GM21360 (cell line): ENCODE results near the gene LMOD1.
"Not testable (repeated sequence)": the region's sequence is repeated elsewhere in the genome, so short reads cannot be mapped to it uniquely, and the experiment has no call there.

Experiments used
- ATAC-seq: cut with Tn5 transposase; IDR thresholded peaks from one replicate; pipeline ENCODE4 v1.9.1; 2021; ENCODE audit warnings: mild to moderate bottlenecking, moderate library complexity; ENCODE audit not compliant: unreplicated experiment

LMOD1 gene

GRCh38 chr1:201949491-201949890, 3.1 kb upstream of the LMOD1 start:
- no peak for ATAC-seq

GRCh38 chr1:201947697-201948008, 1.3 kb upstream of the LMOD1 start:
- ATAC-seq, result no peak

GRCh38 chr1:201945863-201946223, 505 bp downstream of the LMOD1 start:
- no peak for ATAC-seq

- no peak for ATAC-seq
Observed at GRCh38 chr1:201945157-201945556, 1.2 kb downstream of the LMOD1 start.

DNA sequence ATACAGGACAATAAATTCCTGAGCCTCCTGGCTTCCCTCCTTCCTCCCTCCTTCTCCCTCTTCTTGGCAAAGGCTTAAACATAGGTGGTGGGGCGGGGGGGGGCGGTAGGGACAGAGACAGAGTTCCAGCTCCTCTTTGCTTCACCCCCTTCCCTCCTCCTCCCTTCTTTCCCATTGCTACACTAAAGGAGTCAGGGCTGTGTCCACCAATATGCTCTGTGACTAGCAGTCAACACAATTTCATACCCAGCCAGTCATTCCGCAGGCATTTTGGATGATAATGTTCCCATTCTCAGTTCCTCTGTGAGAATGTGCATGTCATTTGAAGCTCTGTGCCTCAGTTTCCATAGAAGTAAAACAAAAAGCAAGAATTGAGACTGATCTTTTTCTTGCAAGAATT, 1.7 kb downstream of the LMOD1 start:
- no peak for ATAC-seq

- ATAC-seq, result no peak
Observed at GRCh38 chr1:201944002-201944401, 2.3 kb downstream of the LMOD1 start.

- ATAC-seq, result no peak
Observed at GRCh38 chr1:201942129-201942495, 4.2 kb downstream of the LMOD1 start.

GRCh38 chr1:201941420-201942128, 4.8 kb downstream of the LMOD1 start:
- no peak for ATAC-seq

DNA sequence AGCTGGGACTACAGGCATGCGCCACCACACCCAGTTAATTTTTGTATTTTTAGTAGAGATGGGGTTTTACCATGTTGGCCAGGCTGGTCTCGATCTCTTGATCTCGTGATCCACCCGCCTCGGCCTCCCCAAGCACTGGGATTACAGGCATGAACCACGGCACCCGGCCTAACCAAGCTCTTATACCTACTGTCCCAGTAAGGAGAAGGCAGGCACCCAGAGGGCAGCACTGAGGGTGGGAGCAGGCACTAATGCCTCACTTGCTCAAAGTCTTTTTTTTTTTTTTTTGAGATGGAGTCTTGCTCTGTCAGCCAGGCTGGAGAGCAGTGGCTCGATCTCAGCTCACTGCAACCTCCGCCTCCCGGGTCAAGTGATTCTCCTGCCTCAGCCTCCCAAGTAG, 6.0 kb downstream of the LMOD1 start:
- ATAC-seq, result not testable (repeated sequence)

DNA sequence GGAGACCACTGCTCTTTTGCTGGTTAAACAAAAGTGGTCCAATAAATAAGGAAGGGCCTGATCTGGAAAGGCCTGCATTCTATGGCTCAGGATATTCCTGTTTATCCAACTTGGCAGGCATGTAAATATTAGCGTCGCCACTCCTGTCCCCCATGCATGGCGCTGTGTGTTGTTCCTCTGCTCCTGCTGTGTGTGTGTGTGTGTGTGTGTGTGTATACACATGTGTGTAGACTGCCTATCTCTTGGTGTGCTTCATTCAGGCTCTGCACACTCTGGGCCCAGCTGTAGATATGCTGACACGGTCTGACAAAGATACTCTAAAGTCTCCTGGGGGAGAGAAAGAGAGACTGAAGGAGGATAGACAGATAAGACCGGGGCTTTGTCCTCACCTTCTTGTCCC, 6.8 kb downstream of the LMOD1 start:
- ATAC-seq, result no peak

GRCh38 chr1:201939148-201939547, 7.2 kb downstream of the LMOD1 start:
- ATAC-seq, result no peak

- ATAC-seq, result no peak
Observed at GRCh38 chr1:201938440-201939035, 7.8 kb downstream of the LMOD1 start.

DNA sequence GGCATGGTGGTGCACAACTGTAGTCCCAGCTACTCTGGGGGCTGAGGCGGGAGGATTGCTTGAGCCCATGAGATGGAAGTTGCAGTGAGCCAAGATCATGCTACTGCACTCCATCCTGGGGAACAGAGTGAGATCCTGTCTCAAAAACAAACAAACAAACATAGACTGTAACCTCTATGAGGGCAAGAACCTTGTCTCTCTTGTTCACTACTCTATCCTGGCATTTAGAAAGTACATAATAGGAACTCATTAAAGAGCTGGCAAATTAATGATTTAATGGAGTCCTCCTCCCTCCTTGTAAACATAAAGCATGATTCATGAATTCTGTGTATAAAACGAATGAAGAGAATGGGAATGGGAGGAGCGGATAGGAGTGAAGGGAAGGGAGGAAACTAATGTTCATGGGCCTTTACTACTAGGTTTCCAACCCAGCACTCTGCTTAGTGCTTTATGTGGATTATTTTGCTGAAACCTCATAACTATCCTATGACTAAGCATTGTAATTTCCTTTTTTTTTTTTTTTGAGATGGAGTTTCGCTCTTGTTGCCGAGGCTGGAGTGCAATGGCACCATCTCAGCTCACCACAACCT, 8.6 kb downstream of the LMOD1 start:
- no peak for ATAC-seq

DNA sequence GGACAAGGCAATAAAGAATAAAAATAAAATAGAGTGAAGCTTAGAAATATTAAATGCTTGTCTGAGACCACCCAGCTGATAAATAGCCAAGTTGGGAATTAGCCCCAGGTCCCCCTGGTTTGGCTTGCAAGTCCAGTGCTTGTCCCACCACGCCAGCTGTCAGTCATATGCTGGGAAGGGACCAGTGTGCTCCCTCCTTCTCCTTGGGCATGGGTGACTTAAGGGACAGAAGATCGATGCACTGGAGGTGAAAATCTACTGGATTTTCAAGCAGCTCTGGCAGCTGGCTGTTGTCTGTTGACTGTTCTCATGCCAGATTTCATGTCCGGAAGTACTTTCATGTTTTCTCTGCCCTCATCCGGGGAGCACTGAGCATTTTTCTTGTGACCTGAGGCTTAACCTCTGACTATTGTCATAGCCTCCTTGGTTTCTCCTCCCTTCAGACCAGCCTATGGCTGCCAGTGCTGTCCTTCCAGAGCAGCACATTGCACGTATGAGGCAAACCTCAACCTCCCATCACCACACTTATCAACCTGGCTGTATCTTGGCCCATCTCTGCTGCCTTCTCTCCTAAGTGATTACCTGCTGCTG, 12.4 kb downstream of the LMOD1 start:
- no peak for ATAC-seq

- ATAC-seq, result no peak
Observed at GRCh38 chr1:201930803-201931202, 15.5 kb downstream of the LMOD1 start.

- ATAC-seq, result no peak
Observed at GRCh38 chr1:201930137-201930536, 16.2 kb downstream of the LMOD1 start.

DNA sequence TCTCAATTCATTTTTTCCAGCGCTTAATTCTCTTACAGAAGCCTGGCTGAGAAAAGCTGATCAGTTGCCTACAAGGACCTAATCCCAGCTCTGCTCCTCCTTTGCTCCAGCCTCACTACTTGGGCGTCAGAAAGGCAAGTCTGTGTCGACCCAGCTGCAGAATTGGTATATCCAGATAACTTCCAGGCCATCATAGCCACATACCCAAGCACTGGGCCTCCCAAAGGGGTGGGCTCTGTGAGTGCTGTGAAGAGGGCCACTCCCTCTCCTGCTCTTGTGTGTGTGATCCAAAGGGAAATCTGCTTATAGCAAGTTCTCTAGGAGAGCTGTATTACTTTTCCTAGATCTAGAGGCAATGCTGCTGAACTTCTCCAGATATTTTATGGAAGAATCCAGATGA, 18.1 kb downstream of the LMOD1 start:
- ATAC-seq, result no peak

DNA sequence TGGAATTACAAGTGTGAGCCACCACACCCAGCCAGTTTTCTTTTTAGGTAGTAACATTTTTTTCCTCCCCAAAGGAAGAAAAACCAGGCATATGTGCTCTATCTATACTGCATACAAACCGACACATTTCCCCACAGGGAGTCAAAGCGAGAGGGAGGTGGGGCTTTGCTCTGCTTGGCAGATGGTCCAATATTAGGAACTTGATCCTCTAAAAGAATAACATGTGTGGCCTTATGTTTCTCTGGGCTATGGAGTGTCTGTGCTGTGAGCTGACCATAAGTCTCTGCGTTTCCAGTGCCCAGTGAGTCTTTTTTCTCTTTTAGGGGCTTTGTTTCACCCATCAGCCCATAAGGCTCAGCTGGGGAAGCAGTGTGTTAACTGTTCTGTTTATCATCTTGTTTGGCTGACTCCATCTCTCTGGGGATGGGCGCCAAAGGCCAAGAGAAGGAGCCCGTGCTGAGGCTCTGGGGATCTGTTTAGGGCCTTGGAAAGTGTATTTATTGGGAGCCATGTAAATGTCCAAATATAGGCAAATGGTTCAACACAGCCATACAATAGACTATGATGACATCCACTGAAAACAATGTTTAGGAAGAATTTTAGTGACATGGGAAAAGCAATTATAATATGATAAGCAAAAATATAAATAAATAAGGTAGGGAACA, 20.2 kb downstream of the LMOD1 start:
- no peak for ATAC-seq

- ATAC-seq, result no peak
Observed at GRCh38 chr1:201925301-201925567, 21.1 kb downstream of the LMOD1 start.

- ATAC-seq, result no peak
Observed at GRCh38 chr1:201921952-201922558, 24.3 kb downstream of the LMOD1 start.

GRCh38 chr1:201918343-201918742, 28.0 kb downstream of the LMOD1 start:
- ATAC-seq, result no peak
